Measurements from ENCODE around the gene IRS1. TPM values are rescaled to one million over a fixed set of nuclear protein-coding genes. Genes with fewer than 3 reads are reported as not detected.

The IRS1 gene
- total RNA-seq, 1 donor = 2.3 TPM

DNA sequence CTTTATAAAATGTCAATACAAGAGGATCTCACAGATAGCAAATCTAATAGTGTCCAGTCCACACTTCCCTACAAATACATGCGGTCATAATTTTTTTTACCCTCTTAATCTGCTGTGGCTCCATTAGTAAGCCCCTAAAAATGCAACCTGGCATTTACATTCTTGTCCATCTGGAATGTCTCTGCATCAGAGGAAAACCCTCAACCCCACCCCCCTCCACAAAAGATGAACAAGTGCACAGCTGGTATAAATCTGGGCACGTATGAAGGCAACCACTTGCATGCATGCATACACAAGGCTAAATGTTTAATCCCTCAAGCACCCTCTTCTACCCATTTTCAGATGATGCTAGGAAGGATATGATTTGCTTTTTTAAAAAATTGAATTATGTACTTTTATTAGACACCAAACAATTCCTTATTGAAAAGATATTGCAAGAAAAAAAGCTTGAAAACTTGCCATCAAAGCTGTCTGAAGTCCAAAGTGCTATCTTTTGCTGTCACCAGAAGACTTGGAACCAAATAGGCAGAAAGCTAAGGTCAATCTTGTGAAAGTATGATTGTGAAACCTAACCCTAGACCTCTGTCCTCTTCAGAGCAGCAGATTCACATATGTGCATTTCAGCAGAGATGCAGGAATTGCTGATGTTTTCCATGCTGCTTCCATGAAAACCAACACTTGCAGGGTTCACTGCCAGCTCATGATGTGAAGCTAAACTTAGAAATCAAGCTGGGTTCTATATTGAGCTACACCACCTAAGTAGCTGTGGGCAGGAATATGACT is 39.0 kb downstream of the IRS1 start:
- Histone ChIP-seq H3K4me3 (ENCODE audit: low read length) (no peak overlapping the region), H3K27me3 (ENCODE audit: insufficient read depth, low read length) (peaks cover 5% of the 10 kb centered on the region), H3K4me1 (ENCODE audit: insufficient read depth, low read length) (no peaks in the 10 kb centered on the region), H3K9me3 (ENCODE audit: low read depth, low read length) (no peaks in the 10 kb centered on the region)

DNA sequence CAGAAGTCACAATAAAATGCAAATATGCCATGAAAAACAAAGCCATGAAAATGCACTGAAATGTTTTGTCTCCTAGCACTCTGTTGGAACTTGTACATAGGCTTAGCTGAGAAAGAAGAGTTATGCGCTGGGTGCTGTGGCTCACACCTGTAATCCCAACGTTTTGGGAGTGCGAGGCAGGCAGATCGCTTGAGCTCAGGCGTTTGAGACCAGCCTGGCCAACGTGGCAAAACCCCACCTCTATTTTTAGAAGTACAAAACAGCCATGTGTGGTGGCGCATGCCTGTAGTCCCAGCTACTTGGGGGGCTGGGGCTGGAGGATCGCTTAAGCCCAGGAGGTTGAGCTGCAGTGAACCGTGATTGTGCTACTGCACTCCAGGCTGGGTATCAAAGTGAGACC is 39.9 kb downstream of the IRS1 start:
- no peaks in the 10 kb centered on the region for H3K9me3 ChIP-seq (ENCODE audit: low read depth, low read length)
- H3K4me3 ChIP-seq (ENCODE audit: low read length) = no peak overlapping the region
- H3K27me3 ChIP-seq (ENCODE audit: insufficient read depth, low read length) = peaks cover 5% of the 10 kb centered on the region
- no peaks in the 10 kb centered on the region for H3K4me1 ChIP-seq (ENCODE audit: insufficient read depth, low read length)

DNA sequence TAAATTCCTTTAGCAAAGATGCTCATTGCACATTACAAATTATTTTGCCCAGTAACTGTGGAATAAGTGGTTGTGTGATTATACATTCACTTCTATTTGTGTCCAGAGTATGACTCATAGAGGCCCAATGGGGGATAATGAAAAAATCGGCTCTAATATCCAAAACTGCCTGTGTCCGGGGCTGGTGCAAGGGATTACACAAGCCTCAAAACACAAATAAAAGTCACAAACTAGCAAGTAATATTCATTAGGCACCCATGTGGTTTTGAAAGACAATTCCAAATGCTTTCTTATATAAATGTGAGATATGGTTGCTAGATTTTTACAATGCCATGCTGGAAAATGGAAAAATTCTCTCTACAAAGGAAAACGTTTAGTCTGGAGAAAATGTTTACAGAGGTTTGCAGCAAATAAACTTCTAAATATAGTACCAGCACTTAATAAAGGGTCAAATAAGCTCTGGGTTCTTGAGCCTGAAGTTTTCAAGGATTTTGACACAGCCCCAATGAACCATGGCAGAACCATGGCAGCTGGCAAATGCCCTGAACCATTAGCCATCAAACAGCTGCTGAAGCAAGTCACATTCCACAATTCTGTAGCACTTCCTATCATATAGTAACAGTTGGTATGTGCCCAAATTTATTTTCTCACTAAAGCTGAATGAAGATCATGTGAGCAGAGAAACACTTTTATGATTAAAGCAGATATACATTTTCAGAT is 40.5 kb downstream of the IRS1 start:
- Histone ChIP-seq H3K27me3 (ENCODE audit: insufficient read depth, low read length) (peaks cover 5% of the 10 kb centered on the region), H3K4me1 (ENCODE audit: insufficient read depth, low read length) (no peaks in the 10 kb centered on the region), H3K4me3 (ENCODE audit: low read length) (no peak overlapping the region), H3K9me3 (ENCODE audit: low read depth, low read length) (no peaks in the 10 kb centered on the region)

DNA sequence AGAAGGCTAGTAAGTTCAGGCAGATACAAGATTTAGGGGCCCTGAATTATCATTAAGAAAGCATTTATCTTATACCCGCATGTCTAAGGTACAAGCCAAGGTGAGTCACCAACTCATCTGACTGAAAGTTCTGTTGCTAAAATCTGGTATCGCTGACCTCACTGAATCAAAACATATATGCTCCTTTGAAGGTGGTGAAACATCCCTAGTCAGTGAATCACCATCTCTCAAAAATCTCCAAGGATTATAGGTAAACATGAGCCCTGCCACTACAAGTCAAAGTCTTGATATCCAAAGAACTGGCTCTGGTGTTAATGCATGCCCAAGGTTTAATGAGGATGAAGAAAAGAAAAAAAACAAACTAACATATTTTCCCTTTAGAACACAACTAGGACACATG is 43.5 kb downstream of the IRS1 start:
- peaks cover 4% of the 10 kb centered on the region for H3K27me3 ChIP-seq (ENCODE audit: insufficient read depth, low read length)

DNA sequence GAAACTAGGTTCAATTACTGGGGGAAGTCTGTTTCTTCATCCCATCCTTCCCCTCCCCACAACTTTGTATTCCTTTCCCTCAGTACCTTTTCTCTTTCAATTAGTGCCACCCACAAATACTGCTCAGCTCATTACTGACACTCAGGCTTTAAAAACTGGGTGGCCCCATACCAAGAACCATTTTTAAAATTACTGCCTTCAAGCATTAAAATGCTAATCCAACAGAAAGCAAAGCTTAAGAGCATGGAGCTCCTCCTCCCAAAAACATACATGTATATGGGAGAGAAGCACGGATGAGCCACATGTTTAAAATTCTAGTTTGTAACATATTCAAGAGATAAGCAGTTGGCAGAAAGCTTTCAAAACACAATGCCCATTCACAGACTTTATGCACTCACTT is 44.0 kb downstream of the IRS1 start:
- H3K4me1 ChIP-seq (ENCODE audit: insufficient read depth, low read length) = no peaks in the 10 kb centered on the region
- H3K9me3 ChIP-seq (ENCODE audit: low read depth, low read length) = no peaks in the 10 kb centered on the region
- no peaks in the 10 kb centered on the region for H3K27me3 ChIP-seq (ENCODE audit: insufficient read depth, low read length)

More for the DNA sequence above, 43.5 kb downstream of the IRS1 start:
- Histone ChIP-seq H3K4me1 (ENCODE audit: insufficient read depth, low read length) (no peaks in the 10 kb centered on the region), H3K4me3 (ENCODE audit: low read length) (no peak overlapping the region), H3K9me3 (ENCODE audit: low read depth, low read length) (no peaks in the 10 kb centered on the region)

DNA sequence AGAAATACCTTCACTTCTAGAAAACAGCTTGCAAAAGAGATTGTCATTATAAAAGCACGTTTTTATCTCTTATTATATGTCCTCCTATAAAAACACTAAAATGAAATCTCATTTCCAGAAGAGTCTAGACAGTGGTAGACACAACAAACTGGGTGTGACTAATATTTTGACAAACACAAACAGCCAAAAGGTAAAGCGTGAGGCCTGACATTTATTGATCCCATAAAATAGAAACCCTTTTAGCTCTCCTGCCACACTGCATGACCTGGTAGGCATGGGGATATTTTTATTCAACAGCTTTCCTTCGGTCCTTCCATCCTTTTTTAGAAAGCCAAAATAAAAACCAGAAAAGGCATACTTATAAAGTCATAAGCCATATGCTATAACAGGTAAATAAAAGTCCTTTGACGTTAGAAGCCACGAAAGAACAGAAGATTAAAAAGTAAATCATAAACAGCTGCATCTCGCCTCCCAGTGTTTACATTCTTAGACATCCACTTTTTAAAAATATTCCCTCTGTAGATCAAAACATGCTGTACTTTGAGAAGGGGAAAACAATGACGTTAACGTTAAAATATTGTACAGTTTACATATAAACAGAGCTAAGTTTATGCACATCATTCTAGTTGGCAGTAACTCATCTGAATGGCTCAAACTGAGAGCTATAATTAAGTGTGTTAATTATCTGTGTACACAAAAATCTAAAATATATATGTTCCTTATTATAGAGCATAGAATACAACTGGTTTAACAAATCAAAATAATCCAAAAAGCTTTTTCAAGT is 44.6 kb downstream of the IRS1 start:
- no peaks in the 10 kb centered on the region for H3K9me3 ChIP-seq (ENCODE audit: low read depth, low read length)

More for the DNA sequence above, 44.0 kb downstream of the IRS1 start:
- no peak overlapping the region for H3K4me3 ChIP-seq (ENCODE audit: low read length)

DNA sequence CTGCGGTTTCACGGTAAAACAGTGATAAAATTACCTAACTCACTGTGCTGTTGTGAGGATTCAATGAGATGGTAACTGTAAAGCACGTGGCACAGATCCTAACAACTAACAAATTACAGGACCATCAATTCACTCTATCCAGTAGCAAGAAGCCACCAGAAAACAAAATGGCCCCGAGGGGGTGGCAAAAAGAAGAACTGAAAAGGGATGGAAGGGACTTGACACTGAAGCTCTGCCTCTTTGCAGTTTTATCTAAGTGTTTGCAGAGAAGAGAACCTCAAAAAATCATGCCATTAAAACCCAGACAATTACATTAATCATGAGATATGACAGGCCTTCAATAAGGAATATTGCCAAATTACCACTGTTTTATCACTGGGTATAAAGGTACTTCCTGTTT is 46.7 kb downstream of the IRS1 start:
- Histone ChIP-seq H3K27me3 (ENCODE audit: insufficient read depth, low read length) (no peaks in the 10 kb centered on the region), H3K4me3 (ENCODE audit: low read length) (no peak overlapping the region), H3K9me3 (ENCODE audit: low read depth, low read length) (no peaks in the 10 kb centered on the region), H3K4me1 (ENCODE audit: insufficient read depth, low read length) (no peaks in the 10 kb centered on the region)

More for the DNA sequence above, 44.6 kb downstream of the IRS1 start:
- Histone ChIP-seq H3K4me3 (ENCODE audit: low read length) (no peak overlapping the region), H3K4me1 (ENCODE audit: insufficient read depth, low read length) (no peaks in the 10 kb centered on the region), H3K27me3 (ENCODE audit: insufficient read depth, low read length) (no peaks in the 10 kb centered on the region)

DNA sequence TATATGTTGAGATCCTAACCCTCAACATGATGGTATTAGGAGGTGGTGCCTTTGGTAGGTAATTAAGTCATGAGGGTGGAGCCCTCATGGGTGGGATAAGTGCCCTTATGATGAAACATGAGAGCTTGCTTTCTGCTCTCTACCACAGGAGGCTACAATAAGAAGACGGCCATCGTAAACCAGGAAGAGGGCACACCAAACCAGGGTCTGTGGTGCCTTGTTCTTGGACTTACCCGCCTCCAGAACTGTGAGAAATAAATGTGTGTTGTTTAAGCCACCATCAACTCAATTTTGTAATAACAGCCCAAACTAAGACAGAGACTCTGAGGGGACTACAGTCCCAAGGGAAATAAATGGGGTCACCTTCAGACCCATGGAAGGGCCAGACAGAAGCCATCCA is 52.3 kb downstream of the IRS1 start:
- Histone ChIP-seq H3K27me3 (ENCODE audit: insufficient read depth, low read length) (no peaks in the 10 kb centered on the region), H3K4me1 (ENCODE audit: insufficient read depth, low read length) (no peaks in the 10 kb centered on the region), H3K4me3 (ENCODE audit: low read length) (no peak overlapping the region), H3K9me3 (ENCODE audit: low read depth, low read length) (no peaks in the 10 kb centered on the region)

DNA sequence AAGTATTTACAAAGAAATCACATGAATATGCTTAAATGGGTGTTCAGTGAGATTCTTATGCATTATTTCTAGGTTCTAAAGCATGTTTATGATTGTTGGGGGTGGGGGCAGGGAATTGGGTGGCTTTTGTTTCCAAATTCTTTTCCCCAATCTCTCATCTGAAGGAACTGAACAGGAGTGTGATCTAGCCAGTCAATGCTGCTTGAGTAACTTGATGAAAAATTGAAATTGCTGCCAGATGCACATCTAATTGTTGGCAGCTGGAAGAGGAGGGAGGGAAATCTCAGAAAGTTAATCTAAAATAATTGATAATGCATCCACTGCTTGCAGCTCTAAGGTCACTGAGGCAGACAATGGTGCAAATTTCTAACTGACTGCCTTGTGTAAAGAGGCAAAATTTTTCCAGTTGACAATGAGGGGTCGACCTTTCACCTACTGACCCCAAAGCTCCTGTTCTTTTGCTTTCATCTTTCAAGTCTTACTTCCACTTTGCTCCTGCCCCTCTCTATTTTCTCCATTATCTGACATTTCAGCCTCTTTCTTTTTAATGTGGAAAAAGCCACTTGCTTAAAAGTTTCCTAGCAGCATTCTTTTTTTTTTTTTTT is 53.3 kb downstream of the IRS1 start:
- H3K4me3 ChIP-seq (ENCODE audit: low read length) = no peak overlapping the region
- H3K9me3 ChIP-seq (ENCODE audit: low read depth, low read length) = no peaks in the 10 kb centered on the region
- no peaks in the 10 kb centered on the region for H3K4me1 ChIP-seq (ENCODE audit: insufficient read depth, low read length)
- no peaks in the 10 kb centered on the region for H3K27me3 ChIP-seq (ENCODE audit: insufficient read depth, low read length)

DNA sequence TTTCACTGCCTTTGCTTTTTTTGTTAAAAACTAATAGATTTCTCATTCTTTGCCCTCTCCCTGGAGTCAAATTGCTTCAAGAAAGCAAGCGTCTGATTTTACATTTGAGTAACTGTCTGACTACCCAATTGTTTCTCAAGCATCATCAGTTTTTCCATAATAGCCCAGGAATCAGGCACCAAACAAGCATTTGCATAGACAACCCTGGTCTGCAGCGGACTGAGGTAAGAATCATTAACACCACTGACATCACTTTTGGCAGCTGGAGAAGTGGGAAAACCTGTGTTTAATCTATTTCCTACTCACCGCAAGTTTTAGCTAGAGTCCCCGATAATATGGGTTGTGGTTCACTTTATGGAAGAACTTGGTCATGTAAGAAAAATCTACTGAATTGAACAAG is 55.7 kb downstream of the IRS1 start:
- H3K4me1 ChIP-seq (ENCODE audit: insufficient read depth, low read length) = no peaks in the 10 kb centered on the region
- H3K27me3 ChIP-seq (ENCODE audit: insufficient read depth, low read length) = no peaks in the 10 kb centered on the region
- H3K9me3 ChIP-seq (ENCODE audit: low read depth, low read length) = no peaks in the 10 kb centered on the region
- H3K4me3 ChIP-seq (ENCODE audit: low read length) = no peak overlapping the region

DNA sequence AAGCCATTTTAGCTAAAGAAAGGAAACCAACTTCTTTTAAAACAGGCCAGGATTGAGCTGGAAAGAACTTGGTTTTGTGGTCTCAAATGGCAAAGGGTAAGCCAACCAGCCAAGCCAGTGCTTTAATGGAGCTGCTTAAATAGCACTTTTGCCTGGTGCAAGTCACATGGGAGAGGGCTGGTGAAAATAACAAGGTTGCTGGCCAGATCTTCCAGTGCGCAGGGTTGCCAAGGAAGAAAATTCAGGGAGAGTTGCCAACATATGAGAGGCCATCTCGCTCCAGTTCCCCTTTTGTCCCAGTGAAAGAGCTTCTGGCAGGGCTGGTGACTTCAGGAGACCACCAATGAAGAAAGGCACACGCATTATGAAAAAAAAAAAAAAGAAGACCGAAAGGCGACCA is 57.3 kb downstream of the IRS1 start:
- Histone ChIP-seq H3K9me3 (ENCODE audit: low read depth, low read length) (no peaks in the 10 kb centered on the region), H3K27me3 (ENCODE audit: insufficient read depth, low read length) (no peaks in the 10 kb centered on the region), H3K4me1 (ENCODE audit: insufficient read depth, low read length) (no peaks in the 10 kb centered on the region), H3K4me3 (ENCODE audit: low read length) (no peak overlapping the region)

DNA sequence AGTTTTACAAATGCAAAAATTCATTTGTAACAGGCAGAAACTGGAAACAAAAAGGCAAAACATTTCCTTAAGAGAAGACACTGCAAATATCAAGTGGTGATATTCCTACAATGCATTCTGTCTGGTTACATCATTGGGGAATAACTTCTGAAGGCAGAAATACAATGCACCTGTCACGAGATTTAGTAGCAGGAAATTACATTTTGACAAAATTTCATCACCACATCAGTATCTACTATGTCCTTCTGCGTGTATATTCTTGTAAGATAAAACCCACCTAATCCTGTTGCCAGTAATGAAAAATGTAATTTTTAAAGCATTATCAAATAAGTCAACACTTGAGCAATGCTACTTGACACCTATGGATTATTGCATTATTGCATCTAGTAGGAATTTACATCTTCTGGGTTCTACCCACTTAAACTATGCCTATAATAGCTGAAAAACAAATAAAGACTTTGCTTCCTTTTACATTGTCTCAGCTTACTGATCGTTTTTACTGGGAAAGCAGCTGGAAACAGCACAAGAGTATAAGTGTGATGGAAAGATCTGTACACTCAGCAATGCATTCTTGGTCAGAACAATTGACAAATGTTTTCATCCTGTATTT is 59.5 kb downstream of the IRS1 start:
- Histone ChIP-seq H3K9me3 (ENCODE audit: low read depth, low read length) (no peaks in the 10 kb centered on the region), H3K27me3 (ENCODE audit: insufficient read depth, low read length) (no peaks in the 10 kb centered on the region), H3K4me3 (ENCODE audit: low read length) (no peak overlapping the region), H3K4me1 (ENCODE audit: insufficient read depth, low read length) (no peaks in the 10 kb centered on the region)

DNA sequence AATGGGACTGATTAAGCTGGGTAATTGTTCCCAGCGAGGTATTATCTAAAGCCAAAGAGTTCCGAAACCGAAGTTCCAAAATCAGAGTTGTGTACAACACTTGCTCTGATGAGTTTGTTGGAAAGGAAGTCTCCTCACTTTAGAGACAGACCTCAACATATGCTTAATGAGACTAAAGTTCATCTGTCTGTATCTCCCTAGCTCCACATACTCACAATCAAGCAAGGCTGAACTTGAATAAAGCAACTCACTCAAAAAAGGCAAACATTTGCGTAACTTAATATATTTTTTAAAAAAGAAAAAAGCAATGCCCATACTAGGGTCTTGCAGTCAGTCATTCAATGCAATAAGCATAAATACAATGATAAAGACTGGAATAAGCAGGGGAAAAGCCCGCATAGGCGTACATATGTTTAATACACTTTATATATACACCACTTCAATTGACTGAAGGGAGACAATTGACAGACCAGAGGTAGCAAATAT is 60.0 kb downstream of the IRS1 start:
- Histone ChIP-seq H3K4me3 (ENCODE audit: low read length) (no peak overlapping the region), H3K9me3 (ENCODE audit: low read depth, low read length) (no peaks in the 10 kb centered on the region), H3K4me1 (ENCODE audit: insufficient read depth, low read length) (no peaks in the 10 kb centered on the region), H3K27me3 (ENCODE audit: insufficient read depth, low read length) (no peaks in the 10 kb centered on the region)

DNA sequence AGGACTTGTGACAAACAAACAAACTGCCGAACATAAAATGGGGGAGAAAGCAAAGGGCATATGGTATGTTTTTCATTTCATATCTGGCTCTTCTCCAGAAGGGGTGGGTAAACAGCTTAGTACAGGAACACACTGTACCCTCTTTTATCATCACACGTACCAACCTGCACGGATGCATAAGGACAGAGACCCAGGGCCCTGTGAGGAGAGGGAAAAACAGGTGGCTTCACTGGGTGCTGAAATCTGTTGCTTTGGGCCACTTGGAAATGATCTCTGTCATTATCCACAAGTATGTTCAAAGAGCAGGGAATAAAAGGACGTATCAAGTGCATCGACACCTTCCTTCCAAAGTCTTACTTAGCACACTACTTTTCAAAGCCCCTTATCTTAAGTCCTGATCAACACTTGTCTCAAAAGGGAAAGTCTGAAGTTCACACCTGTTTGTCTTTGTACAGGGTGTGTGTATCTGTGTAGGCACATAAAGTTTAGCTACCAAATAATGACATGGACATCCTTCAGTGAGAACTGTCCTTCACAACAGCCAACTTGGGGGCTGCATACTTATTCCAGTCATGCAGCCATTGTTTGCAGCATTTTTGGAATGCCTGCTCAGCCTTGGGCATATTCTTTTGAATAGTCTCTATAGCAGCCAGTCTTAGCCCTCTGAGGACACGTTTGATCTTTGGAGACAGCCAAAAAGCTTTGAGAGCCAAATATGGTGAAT is 60.6 kb downstream of the IRS1 start:
- no peaks in the 10 kb centered on the region for H3K27me3 ChIP-seq (ENCODE audit: insufficient read depth, low read length)
- H3K4me3 ChIP-seq (ENCODE audit: low read length) = no peak overlapping the region
- H3K9me3 ChIP-seq (ENCODE audit: low read depth, low read length) = no peaks in the 10 kb centered on the region

More for the DNA sequence above, 60.6 kb downstream of the IRS1 start:
- no peaks in the 10 kb centered on the region for H3K4me1 ChIP-seq (ENCODE audit: insufficient read depth, low read length)
